Fibroblast of pulmonary artery (primary cell): ENCODE results near the gene SNX15.
A peak's percentile ranks its signal among the peaks of the same experiment; 100 is the strongest.

Experiments
- DNase-seq: peaks from one replicate; pipeline ENCODE4 v3.0.0-alpha.2; 2010; ENCODE audit warnings: low read depth
- H3K4me3 ChIP-seq: replicated peaks from 2 replicates; pipeline ENCODE4 v1.5.1; 2011; ENCODE audit warnings: low read depth, mild to moderate bottlenecking, control low read depth, low read length, moderate library complexity
- TF ChIP-seq, protein P1 (sequence below): IDR thresholded peaks from 2 replicates; pipeline ENCODE4 v1.5.1; 2011; ENCODE audit warnings: mild to moderate bottlenecking, control low read depth, low read length, inconsistent platforms; ENCODE audit errors: missing control alignments

Gene SNX15

DNA sequence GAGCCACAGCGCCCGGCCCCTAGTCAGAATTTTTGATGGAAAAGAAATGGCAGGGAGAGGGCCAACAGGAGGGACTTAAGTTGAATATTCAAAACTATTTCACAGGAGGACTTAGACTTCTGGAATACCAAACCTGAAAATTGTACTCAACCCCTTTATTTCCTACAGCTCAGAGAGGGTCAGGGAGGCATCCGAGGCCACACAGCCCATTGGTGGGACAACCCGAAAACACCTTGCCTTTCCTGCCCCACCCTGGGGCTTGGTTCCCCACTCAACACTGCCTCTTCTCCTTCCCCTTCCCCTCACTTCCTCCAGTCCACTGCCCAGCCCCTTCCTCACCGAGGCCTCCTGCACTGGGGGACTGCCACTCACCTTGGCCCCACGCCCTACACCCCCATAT lies 29.8 kb downstream of the SNX15 start:
- TF ChIP-seq, protein P1, sequence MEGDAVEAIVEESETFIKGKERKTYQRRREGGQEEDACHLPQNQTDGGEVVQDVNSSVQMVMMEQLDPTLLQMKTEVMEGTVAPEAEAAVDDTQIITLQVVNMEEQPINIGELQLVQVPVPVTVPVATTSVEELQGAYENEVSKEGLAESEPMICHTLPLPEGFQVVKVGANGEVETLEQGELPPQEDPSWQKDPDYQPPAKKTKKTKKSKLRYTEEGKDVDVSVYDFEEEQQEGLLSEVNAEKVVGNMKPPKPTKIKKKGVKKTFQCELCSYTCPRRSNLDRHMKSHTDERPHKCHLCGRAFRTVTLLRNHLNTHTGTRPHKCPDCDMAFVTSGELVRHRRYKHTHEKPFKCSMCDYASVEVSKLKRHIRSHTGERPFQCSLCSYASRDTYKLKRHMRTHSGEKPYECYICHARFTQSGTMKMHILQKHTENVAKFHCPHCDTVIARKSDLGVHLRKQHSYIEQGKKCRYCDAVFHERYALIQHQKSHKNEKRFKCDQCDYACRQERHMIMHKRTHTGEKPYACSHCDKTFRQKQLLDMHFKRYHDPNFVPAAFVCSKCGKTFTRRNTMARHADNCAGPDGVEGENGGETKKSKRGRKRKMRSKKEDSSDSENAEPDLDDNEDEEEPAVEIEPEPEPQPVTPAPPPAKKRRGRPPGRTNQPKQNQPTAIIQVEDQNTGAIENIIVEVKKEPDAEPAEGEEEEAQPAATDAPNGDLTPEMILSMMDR: no peak
- H3K4me3 ChIP-seq: no peak overlapping the region
- DNase-seq: no peak

GRCh38 chr11:65057526-65057925 lies 30.3 kb downstream of the SNX15 start:
- H3K4me3 ChIP-seq: no peak overlapping the region
- TF ChIP-seq, protein P1: no peak
- no peak for DNase-seq

DNA sequence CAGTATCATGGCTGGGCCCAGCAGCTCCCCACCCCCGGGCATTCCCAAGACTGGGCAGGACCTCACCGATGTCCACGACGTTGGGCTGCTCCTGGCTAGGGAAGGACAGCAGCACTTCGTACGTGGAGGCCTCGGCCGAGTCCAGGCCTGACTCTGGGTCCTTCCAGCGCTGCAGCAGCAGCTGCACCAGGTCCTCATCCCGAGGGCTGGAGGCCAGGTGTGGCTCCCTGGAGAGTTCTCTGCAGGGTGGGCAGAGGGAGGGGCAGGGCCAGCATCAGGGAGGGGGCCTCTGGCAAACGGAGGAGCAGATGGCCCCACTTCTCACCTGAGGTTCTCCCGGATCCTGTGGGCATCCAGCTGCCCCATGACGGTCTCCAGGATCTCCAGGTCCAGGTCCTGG lies 30.8 kb downstream of the SNX15 start:
- TF ChIP-seq, protein P1: no peak
- H3K4me3 ChIP-seq: no peak overlapping the region
- no peak for DNase-seq

DNA sequence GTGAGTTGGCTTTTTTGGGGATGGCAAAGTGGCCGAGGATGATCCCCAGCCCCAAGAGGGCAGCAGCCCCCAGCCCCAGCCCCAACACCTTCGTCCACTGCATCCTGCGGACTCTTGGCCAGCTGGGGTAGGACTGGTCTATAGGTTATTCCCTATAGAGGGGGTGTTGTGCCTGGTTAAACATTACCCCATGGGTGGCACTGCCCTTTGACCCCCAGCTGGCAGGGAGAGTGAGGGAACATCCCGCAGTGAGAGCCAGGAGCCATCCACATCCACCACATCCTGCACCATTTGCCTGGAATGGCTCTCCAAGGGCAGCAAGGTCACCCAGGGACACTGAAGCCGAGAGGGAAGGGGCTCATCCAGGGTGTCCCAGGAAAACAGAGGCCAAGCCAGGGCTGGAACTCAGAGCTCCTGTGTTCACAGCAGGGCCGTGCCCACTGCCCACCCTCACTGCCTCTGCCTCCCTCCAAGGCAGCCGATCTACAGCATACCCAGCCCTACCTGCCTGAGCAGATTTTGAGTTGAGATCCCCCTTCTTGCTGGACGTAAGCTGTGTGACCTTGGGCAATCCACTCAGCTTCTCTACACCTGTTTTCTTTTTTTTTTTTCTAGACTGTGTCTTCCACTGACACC lies 31.3 kb downstream of the SNX15 start, which contains the start of gene NAALADL1:
TSS of gene NAALADL1 (minus strand) at position 135 of the 636 bp plus-strand sequence. CDS start at position 103, 32 bp downstream.
- DNase-seq: no peak
- TF ChIP-seq, protein P1: no peak
- no peak within 1 kb of the TSS for H3K4me3 ChIP-seq

- no peak overlapping the region for H3K4me3 ChIP-seq
- TF ChIP-seq, protein P1: no peak
- DNase-seq: no peak
These were observed 32.3 kb downstream of the SNX15 start for GRCh38 chr11:65059523-65059922.

DNA sequence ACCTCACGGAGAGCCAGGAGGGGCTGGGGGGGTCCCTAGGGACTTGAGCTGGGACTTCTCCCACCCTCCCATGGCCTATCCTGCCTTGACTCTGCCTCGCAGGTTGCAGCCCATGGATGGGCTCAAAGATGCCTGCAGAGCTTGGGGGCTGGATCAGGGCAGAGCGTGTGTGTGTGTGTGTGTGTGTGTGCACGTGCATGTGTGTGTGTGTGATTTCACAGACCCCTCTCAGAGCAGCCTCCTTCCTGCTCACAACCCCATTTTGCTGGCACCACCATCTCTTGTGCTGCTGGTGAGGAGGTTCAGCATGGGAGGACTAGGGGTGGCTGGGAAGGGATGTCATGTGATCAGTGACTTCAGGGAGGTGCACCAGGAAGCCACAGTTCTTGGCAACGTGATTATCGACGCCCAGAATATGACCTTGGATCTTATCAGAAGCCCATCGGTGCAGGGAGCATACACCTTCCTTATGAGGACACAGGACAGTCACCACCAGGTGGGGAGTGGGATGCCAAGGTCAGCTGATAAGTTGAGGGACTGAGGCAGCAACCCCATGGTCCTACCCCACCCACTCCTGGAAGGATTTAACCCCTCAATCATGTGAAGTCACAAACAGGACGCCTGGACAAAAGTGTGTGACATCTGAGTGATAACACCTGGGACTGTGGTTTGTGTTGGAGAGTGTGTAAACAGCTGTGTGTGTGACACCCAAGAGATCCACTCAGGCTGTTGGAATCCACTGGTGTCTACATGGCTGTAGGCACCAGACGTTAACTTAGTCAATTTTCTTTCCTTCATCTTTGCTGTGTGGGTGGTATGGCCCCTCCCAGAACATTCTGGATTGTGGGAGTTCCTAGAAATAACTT lies 33.0 kb downstream of the SNX15 start:
- peak; percentile 18 for DNase-seq
- TF ChIP-seq, protein P1: no peak
- H3K4me3 ChIP-seq: no peak overlapping the region
